Measurements from ENCODE around the gene MEST.
A peak's percentile ranks its signal among the peaks of the same experiment; 100 is the strongest.
"Not testable (repeated sequence)": the region's sequence is repeated elsewhere in the genome, so short reads cannot be mapped to it uniquely, and the experiment has no call there.

MEST gene

DNA sequence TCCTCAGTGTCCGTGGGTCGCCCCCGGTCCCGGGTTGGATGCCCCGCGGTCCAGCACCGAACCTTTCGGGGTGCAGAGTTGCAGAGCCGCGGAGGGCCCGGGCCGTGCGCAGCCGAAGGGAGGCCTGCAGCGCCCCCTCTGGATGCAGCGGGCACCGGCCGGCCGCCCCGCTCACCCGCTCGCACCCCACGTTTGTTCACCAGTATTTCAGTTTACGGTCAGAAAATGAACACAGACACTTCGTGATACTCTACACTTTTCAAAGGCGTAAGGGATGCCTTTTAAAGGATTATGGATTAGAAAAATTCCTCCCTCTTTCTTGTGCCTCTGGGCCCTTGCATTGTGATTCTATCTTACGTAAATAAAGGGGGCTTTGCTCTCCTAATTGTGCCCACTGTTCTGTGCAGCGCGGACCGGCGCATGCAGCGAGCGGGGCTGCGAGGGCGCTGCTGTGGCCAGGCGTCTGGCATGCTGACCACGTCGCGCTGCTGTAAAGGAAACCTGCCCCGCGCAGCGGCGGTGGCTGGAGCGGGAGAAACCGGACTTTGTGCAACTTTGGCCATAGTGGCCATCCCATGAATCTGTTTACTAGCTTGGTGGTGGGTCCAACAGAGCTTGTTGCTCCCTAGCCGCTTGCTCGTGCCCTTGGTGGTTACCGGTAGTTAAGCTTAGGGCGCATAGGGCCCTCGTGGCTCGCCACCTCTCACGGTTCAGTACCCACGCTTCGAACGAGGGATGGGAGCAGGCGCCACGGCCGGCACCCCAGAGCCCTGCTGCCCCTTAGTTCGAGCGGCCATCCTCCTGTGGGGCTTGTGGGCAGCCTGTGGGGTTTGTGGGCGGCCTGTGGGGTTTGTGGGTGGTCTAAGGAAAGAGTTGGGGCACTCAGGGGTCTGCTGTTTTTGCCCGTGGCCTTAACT lies 739 bp upstream of the MEST start:
- Mint-ChIP-seq H3K27ac (no peak overlapping the region), H3K4me3 (peak overlapping the region; percentile 82), H3K9me3 (ENCODE audit: low read depth) (no peaks in the 10 kb centered on the region), H3K36me3 (peaks cover 3% of the 10 kb centered on the region), H3K4me1 (ENCODE audit: low read depth) (peaks cover 25% of the 10 kb centered on the region), H3K27me3 (peaks cover 4% of the 10 kb centered on the region)

DNA sequence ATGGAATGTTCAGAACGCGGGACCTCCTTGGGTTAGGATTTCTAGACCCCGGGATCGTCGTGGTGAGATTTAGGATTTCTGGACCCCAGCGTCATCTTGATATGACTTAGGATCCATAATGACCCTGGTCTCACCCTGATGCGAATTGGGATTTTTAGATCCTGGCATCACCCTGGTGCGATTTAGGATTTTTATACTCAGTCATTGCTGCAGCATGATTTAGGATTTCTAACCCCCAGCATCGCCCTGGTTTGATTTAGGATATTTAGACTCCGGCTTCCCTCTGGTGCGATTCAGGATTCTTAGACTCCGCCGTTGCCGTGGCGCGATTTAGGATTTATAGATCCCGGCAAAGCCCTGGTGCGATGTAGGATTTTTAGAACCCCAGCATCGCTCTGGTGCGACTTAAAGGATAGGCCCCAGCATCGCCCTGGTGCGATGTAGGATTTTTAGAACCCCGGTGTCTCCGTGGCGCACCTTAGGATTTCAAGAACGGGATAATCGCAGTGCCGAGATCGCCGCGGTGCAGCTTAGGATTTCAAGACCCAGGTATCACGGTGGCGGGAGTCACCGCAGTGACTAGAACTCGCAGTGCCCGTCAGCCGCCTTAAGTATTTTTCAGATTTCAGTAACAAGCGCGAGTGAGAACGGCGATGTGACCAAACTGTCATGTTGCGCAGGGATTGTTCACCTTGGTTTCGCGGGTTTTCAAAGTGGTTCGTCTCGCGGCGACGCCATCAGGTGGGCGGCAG lies 814 bp downstream of the MEST start:
- H3K36me3 Mint-ChIP-seq, result peaks cover 5% of the 10 kb centered on the region
- H3K4me1 Mint-ChIP-seq (ENCODE audit: low read depth), result peaks cover 15% of the 10 kb centered on the region
- H3K27ac Mint-ChIP-seq, result peak overlapping the region; percentile 13
- H3K9me3 Mint-ChIP-seq (ENCODE audit: low read depth), result no peaks in the 10 kb centered on the region
- H3K27me3 Mint-ChIP-seq, result peaks cover 4% of the 10 kb centered on the region
- H3K4me3 Mint-ChIP-seq, result peak overlapping the region; percentile 86

DNA sequence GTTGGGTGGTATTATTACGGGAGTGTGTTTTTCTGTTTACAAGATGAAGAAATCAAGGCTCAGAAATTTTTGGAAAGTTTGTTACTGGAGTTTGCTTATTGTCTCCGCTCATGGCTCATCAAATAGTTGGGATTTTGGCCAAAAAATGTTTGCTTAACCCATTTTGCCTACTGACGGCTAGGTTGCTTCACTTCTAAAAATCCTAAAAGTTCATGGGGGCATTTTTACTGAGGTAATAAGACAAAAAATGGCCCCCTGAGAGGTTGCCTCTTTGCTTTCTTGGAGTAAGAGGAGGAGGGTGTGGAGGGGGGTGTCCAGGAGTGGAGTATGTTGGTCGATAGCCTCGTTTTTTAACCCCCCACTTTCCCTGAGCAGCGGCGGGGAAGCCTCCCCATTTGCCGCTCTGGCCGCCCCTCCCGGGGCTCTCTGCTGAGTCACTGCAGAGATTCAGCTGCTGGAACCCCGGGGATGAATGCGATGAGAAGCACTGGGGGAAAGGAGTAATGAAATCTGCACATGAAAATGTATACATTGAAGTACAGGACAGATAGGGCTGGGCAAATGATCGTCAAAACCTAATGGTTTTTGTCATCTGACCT lies 1.5 kb downstream of the MEST start:
- Mint-ChIP-seq H3K27me3 (peaks cover 4% of the 10 kb centered on the region), H3K9me3 (ENCODE audit: low read depth) (no peaks in the 10 kb centered on the region), H3K4me3 (peak overlapping the region; percentile 86), H3K27ac (peak overlapping the region; percentile 13), H3K4me1 (ENCODE audit: low read depth) (peaks cover 15% of the 10 kb centered on the region), H3K36me3 (peaks cover 5% of the 10 kb centered on the region)

DNA sequence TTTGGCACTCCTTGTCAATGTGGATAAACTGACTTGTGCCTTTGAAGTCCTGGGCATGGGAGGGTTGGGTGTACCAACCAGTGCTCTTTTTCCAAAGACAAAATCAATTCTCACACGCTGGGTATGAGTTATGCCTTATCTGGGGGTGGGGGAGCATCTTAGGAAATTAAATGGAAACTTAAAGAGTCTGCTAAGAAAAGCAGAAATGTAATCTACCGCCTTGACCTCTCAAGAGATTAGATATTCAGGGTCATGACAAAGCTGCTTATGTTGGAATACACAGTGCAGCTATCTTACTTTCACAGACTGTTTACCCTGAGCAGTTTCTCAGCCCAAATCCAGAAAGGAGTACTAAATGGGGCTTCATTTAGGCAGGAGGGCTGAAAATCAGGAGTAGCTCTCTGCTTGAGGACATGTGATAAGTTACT lies 2.6 kb downstream of the MEST start:
- no peak overlapping the region for H3K4me3 Mint-ChIP-seq

DNA sequence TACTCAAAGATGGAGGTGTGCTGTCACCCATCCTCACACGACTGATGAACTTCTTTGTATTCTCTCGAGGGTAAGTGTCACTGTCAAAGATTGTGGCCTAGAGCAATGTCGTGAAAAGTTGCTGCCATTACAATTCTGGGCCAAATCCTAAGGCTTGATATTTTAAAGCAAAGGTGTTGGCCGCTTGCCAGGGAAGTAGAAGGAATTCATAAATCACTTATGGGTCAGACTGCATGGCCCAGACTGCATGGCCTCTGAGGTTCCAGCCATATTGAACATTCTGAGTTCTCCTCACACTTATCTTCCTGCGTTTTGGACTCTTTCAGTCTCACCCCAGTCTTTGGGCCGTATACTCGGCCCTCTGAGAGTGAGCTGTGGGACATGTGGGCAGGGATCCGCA lies 8.6 kb downstream of the MEST start:
- Mint-ChIP-seq H3K27me3 (no peaks in the 10 kb centered on the region), H3K4me1 (ENCODE audit: low read depth) (no peaks in the 10 kb centered on the region), H3K27ac (no peak overlapping the region), H3K9me3 (ENCODE audit: low read depth) (no peaks in the 10 kb centered on the region), H3K4me3 (no peak overlapping the region), H3K36me3 (peaks cover 17% of the 10 kb centered on the region)

More for the DNA sequence above, 2.6 kb downstream of the MEST start:
- H3K9me3 Mint-ChIP-seq (ENCODE audit: low read depth), result no peaks in the 10 kb centered on the region
- peaks cover 15% of the 10 kb centered on the region for H3K4me1 Mint-ChIP-seq (ENCODE audit: low read depth)
- peaks cover 4% of the 10 kb centered on the region for H3K27me3 Mint-ChIP-seq
- no peak overlapping the region for H3K27ac Mint-ChIP-seq
- H3K36me3 Mint-ChIP-seq, result peaks cover 3% of the 10 kb centered on the region

DNA sequence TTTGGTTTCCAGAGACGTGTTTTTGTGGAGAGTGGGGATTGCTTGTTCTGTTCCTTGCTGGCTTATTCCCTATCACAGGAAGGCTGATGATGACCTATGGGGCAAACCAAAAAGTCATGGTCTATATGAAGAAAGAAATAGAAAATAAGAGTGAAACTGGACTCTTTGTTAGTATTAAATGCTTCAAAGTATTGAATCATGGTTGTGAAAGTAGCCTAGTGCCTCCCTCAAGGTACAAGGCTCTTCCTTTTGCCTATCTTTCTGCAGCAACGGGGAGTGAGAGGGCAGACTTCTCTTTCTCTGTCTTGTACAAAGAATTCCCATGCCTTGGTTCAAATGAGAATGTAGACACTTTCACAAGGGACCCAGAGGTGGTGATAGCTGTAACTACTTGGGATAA lies 9.0 kb downstream of the MEST start:
- no peaks in the 10 kb centered on the region for H3K27me3 Mint-ChIP-seq
- no peak overlapping the region for H3K4me3 Mint-ChIP-seq
- no peaks in the 10 kb centered on the region for H3K9me3 Mint-ChIP-seq (ENCODE audit: low read depth)
- H3K36me3 Mint-ChIP-seq, result peaks cover 17% of the 10 kb centered on the region
- H3K27ac Mint-ChIP-seq, result no peak overlapping the region
- no peaks in the 10 kb centered on the region for H3K4me1 Mint-ChIP-seq (ENCODE audit: low read depth)

DNA sequence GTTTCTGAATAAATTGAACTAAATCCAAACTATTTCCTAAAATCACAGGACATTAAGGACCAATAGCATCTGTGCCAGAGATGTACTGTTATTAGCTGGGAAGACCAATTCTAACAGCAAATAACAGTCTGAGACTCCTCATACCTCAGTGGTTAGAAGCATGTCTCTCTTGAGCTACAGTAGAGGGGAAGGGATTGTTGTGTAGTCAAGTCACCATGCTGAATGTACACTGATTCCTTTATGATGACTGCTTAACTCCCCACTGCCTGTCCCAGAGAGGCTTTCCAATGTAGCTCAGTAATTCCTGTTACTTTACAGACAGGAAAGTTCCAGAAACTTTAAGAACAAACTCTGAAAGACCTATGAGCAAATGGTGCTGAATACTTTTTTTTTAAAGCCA lies 13.9 kb downstream of the MEST start:
- Mint-ChIP-seq H3K4me1 (ENCODE audit: low read depth) (no peaks in the 10 kb centered on the region), H3K27ac (no peak overlapping the region), H3K27me3 (no peaks in the 10 kb centered on the region), H3K9me3 (ENCODE audit: low read depth) (no peaks in the 10 kb centered on the region), H3K36me3 (peaks cover 22% of the 10 kb centered on the region), H3K4me3 (no peak overlapping the region)

DNA sequence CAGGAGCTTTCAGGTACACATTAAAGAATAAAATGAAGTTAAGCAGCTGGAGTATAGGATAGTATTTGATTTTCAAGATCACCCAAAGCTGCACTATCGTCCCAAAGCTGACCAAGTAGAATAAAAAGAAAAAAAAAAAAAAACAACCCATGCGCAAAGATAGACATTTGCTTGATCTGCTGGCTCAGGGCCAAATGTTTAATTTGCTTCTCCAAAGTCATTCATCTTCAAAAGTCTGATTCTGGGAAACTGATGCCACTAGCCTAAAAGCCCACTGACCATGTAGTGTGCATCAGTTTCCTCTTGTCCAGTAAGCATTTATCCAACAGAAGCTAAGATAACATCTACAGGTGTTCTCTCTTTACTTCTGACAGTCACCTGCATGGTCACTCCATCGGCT lies 14.5 kb downstream of the MEST start:
- no peak overlapping the region for H3K27ac Mint-ChIP-seq
- H3K4me1 Mint-ChIP-seq (ENCODE audit: low read depth), result no peaks in the 10 kb centered on the region
- no peaks in the 10 kb centered on the region for H3K27me3 Mint-ChIP-seq
- H3K4me3 Mint-ChIP-seq, result no peak overlapping the region
- H3K36me3 Mint-ChIP-seq, result peaks cover 22% of the 10 kb centered on the region
- H3K9me3 Mint-ChIP-seq (ENCODE audit: low read depth), result no peaks in the 10 kb centered on the region

DNA sequence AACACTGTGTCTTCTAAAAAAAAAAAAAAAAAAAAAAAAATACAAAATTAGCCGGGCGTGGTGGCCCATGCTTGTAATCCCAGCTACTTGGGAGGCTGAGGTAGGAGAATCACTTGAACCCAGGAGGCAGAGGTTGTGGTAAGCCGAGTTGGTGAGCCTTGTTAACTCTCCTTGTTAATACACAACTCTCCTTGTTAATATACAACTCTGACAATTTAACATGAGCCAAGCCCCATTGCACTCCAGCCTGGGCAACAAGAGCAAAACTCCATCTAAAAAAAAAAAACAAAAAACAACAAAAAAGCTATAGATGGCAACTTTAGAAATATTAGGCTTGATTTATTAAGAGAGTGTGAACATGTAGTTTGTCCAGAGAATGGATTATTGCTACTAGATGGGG lies 20.2 kb downstream of the MEST start:
- H3K4me3 Mint-ChIP-seq; H3K4me1 Mint-ChIP-seq (ENCODE audit: low read depth); H3K27ac Mint-ChIP-seq; H3K27me3 Mint-ChIP-seq; H3K9me3 Mint-ChIP-seq (ENCODE audit: low read depth); H3K36me3 Mint-ChIP-seq: not testable (repeated sequence)

DNA sequence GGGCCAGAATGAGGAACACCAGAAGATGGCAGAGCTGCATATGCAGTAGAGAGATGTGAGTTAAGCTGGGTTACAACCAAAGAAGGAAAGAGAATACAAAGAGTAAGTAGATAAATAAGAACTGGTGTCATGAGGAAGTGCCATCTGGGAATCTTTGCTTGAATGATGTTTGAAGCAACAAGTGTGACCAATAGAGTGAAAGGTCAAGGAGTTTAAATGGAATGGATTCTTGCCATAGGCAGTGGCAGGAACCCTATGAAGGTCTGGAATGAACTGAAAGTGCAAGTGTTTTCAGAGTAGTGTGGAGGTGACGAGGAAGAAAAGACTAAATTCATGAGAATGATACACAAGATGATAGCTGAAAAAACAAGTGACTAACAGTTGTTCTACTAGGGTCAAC lies 21.6 kb downstream of the MEST start:
- Mint-ChIP-seq H3K27me3 (no peaks in the 10 kb centered on the region), H3K4me1 (ENCODE audit: low read depth) (no peaks in the 10 kb centered on the region), H3K9me3 (ENCODE audit: low read depth) (no peaks in the 10 kb centered on the region), H3K27ac (no peak overlapping the region), H3K36me3 (no peaks in the 10 kb centered on the region), H3K4me3 (no peak overlapping the region)

DNA sequence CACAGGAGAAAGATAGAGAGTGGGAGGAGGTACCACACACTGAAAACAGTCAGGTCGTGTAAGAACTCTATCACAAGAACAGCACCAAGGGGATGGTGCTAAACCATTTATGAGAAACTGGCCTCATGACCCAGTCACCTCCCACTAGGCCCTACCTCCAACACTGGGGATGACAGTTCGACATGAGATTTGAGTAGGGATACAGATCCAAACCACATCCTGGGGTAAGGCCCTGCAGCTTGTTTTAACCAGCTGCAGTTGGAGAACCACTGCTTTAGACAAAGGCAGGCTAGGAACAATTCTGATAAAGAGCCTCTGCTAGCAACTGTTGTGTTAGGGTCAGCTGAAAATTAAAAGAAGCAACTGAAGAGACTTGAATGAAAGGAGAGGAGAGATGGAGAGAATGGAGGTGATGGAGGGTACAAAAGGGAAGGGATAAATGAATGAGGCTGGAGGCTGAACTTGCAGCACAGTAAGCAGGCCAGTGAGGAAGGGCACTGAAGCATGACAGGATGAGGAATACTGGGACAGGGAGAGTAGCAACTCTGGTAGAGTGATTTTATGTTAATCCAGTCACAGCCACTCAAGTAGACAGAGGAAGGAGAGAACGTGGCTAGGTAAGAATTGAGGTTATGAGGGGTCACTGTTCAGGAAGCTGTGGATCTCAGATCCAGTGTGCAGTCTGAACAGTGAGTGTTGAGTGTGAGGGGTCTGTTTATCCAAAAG lies 23.6 kb downstream of the MEST start:
- Mint-ChIP-seq H3K27ac (no peak overlapping the region), H3K4me1 (ENCODE audit: low read depth) (no peaks in the 10 kb centered on the region), H3K4me3 (no peak overlapping the region), H3K36me3 (no peaks in the 10 kb centered on the region), H3K9me3 (ENCODE audit: low read depth) (no peaks in the 10 kb centered on the region), H3K27me3 (no peaks in the 10 kb centered on the region)

DNA sequence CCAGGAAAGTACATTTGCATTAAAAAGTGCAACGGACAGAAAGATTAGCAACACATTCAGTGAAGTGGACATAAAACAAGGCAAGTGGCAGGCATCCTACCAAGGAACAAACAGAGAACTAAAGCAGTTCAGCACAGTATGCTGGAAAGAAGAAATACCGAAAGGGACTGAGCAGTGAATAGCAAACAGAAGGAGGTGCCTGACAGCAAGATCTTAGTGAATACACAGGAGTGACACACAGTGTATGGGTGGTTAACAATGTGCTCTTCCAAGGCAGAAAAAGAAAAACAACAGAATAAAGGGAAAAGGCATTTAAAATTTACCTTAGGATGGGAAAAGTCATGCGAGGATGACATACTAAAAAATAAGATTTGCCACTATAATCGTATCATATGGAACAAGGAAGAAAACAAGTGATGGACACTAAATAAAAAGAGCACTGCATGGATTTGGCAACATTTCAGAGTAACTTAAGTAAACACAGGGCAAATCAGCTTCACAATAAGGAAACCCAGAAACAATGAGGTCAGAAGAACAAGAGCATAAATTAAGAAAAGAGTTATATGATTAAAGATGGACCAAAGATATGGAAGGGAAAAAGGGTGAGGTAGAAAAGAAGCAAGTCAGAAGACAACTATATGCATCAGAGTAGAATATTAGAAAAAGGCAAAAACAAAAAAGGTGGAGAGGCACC lies 29.5 kb downstream of the MEST start:
- Mint-ChIP-seq H3K9me3 (ENCODE audit: low read depth) (no peaks in the 10 kb centered on the region), H3K4me3 (no peak overlapping the region), H3K27ac (no peak overlapping the region), H3K4me1 (ENCODE audit: low read depth) (no peaks in the 10 kb centered on the region), H3K36me3 (no peaks in the 10 kb centered on the region), H3K27me3 (no peaks in the 10 kb centered on the region)

DNA sequence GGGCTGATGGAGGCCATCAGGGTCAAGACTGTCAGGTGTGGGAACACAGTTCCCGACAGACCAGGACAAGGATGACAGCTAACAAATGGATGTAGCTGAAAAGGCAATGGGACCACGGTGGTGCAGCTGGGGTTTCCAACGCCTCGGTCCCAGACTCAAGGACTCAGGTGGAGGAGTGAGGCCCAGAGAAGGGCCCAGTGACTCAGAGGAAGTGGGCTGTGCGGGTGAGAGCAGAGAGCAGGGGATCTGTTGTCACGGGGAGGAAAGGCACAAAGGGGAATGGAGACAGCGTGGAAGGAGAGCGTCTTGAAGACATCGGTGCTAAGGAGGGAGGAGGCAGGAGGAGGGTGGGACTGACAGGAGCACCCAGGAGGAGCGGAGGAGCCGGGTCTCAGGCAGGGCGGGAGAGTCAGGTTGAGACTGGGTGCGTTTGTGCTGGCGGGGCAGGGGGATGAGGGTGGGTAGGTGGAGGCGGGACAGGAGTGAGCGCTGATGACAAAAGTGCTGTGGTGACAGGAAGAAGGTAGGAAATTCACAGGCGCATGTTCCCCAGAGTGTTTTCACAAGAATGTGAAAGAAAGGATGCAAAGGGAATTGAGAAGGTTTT lies 31.7 kb downstream of the MEST start:
- H3K4me1 Mint-ChIP-seq (ENCODE audit: low read depth); H3K27ac Mint-ChIP-seq; H3K4me3 Mint-ChIP-seq; H3K9me3 Mint-ChIP-seq (ENCODE audit: low read depth); H3K27me3 Mint-ChIP-seq; H3K36me3 Mint-ChIP-seq: not testable (repeated sequence)

DNA sequence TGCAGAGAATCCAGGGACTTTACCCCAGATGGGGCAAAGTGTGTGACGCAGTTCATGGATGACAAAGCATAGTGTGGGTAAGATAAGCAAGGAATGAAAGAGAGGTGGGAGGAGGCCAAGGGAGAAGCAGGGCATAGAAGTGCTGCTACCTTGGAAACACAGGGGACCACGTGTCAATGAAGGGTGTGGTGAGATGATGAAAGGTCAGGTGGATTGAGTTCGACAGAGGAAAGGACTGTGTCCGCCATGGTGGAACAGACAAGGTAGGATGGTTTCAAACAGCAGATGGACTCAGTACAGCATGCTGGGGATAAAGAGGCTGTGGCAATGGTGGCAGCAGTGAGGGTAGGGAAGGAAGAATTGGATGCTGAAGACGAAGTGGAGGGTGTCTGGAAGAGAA lies 32.7 kb downstream of the MEST start:
- no peaks in the 10 kb centered on the region for H3K27me3 Mint-ChIP-seq
- no peak overlapping the region for H3K4me3 Mint-ChIP-seq
- no peaks in the 10 kb centered on the region for H3K9me3 Mint-ChIP-seq (ENCODE audit: low read depth)
- no peak overlapping the region for H3K27ac Mint-ChIP-seq
- H3K36me3 Mint-ChIP-seq, result peaks cover 7% of the 10 kb centered on the region
- no peaks in the 10 kb centered on the region for H3K4me1 Mint-ChIP-seq (ENCODE audit: low read depth)

Measured in activated naive CD8-positive, alpha-beta T cell (primary cell).